B cell (primary cell): ENCODE results near the gene AMD1. TPM values are rescaled to one million over a fixed set of nuclear protein-coding genes. Genes with fewer than 3 reads are reported as not detected.

Experiments
- ATAC-seq: fragments of 200-7000 bp; cut with Tn5 transposase; one replicate; pipeline ENCODE4 v1.10.0; 2021; ENCODE audit warnings: low read depth, mild to moderate bottlenecking, moderate number of reproducible peaks, moderate library complexity
- CTCF ChIA-PET: fragments of 350-600 bp; sonication (Branson Sonifier 250); formaldehyde crosslinking; loops from one replicate; lab custom pipeline; 2021; ENCODE audit warnings: antibody characterized with exemption, inconsistent platforms; lab: Charles Lee
- POLR2A ChIA-PET: fragments of 350-600 bp; sonication (Branson Sonifier 250); formaldehyde crosslinking; loops from one replicate; lab custom pipeline; 2021; ENCODE audit warnings: antibody characterized with exemption; lab: Charles Lee
- DNase-seq: peaks from one replicate; pipeline ENCODE4 v3.0.0; 2013
- H2AFZ ChIP-seq: 2 replicates; pipeline ENCODE4 v1.6.1; 2012; ENCODE audit warnings: mild to moderate bottlenecking, low read depth, low read length; ENCODE audit not compliant: insufficient read depth, poor library complexity, severe bottlenecking
- H3K27ac ChIP-seq, 2 donors: 1 replicate in 1 of 2; 2 replicates in 1 of 2; pipeline ENCODE4 v1.5.1; 2012 to 2013; ENCODE audit warnings: low read length in 2 of 2, mild to moderate bottlenecking in 2 of 2, moderate library complexity in 1 of 2
- H3K27me3 ChIP-seq, 4 experiments: fragments of 200-600 bp in 1 of 4; sonication (generic) in 1 of 4; replicated peaks in 1 of 4; 1 replicate in 2 of 4; 2 replicates in 2 of 4; pipeline versions ENCODE4 v1.6.1 to v1.7.0; 2013 to 2016; ENCODE audit warnings: low read length in 3 of 4, mild to moderate bottlenecking in 2 of 4, mixed read lengths in 1 of 4, moderate library complexity in 1 of 4; ENCODE audit not compliant: insufficient read depth in 4 of 4, control insufficient read depth in 3 of 4; ENCODE audit errors: control extremely low read depth in 1 of 4
- H3K36me3 ChIP-seq, 2 experiments: replicated peaks in 1 of 2; 1 replicate in 1 of 2; 2 replicates in 1 of 2; pipeline versions ENCODE4 v1.6.1 to v1.7.1; 2013; ENCODE audit warnings: low read length in 1 of 2; ENCODE audit not compliant: insufficient read depth in 2 of 2, control insufficient read depth in 1 of 2; ENCODE audit errors: control extremely low read depth in 1 of 2, extremely low read depth in 1 of 2
- H3K4me1 ChIP-seq, 2 donors: fragments of 200-600 bp in 1 of 2; sonication (generic) in 1 of 2; 1 replicate in 1 of 2; 2 replicates in 1 of 2; pipeline versions ENCODE4 v1.5.1 to v1.6.1; 2013 to 2017; ENCODE audit warnings: low read length in 2 of 2; ENCODE audit not compliant: control insufficient read depth in 2 of 2, insufficient read depth in 2 of 2
- H3K4me2 ChIP-seq: replicated peaks from 2 replicates; pipeline ENCODE3; 2012; ENCODE audit warnings: mild to moderate bottlenecking, low read depth, low read length; ENCODE audit not compliant: poor library complexity, severe bottlenecking
- H3K4me3 ChIP-seq, 5 experiments: fragments of 200-600 bp in 1 of 5; sonication (generic) in 1 of 5; 1 replicate in 3 of 5; 2 replicates in 2 of 5; pipeline versions ENCODE4 v1.5.1 to v1.7.0; 2011 to 2016; ENCODE audit warnings: low read length in 4 of 5, mild to moderate bottlenecking in 4 of 5, low read depth in 2 of 5, control low read depth in 1 of 5, moderate library complexity in 1 of 5; ENCODE audit not compliant: insufficient read depth in 1 of 5; ENCODE audit errors: control extremely low read depth in 1 of 5, extremely low read depth in 1 of 5
- H3K79me2 ChIP-seq: fragments of 200-600 bp; sonication (generic); one replicate; pipeline ENCODE4 v1.6.0; 2016; ENCODE audit warnings: low read length; ENCODE audit not compliant: control insufficient read depth, insufficient read depth
- H3K9ac ChIP-seq: fragments of 200-600 bp; sonication (generic); 2 replicates; pipeline ENCODE4 v1.6.1; 2017; ENCODE audit warnings: mild to moderate bottlenecking, low read length, moderate library complexity
- H3K9me3 ChIP-seq, 3 donors: one replicate each; pipeline versions ENCODE4 v1.6.1 to v1.7.1; 2013; ENCODE audit warnings: low read length in 2 of 3; ENCODE audit not compliant: control insufficient read depth in 2 of 3, insufficient read depth in 1 of 3; ENCODE audit errors: control extremely low read depth in 1 of 3
- H4K20me1 ChIP-seq: 2 replicates; pipeline ENCODE4 v1.6.0; 2012; ENCODE audit warnings: mild to moderate bottlenecking, low read length; ENCODE audit not compliant: insufficient read depth, control insufficient read depth, poor library complexity, severe bottlenecking
- H3K27ac Mint-ChIP-seq: one replicate; pipeline ENCODE4 v1.8.0; 2021; ENCODE audit warnings: mixed read lengths
- H3K27me3 Mint-ChIP-seq: one replicate; pipeline ENCODE4 v1.8.0; 2021; ENCODE audit warnings: mixed read lengths
- H3K4me1 Mint-ChIP-seq: one replicate; pipeline ENCODE4 v1.8.0; 2021; ENCODE audit warnings: mixed read lengths
- H3K4me3 Mint-ChIP-seq: one replicate; pipeline ENCODE4 v1.8.0; 2021; ENCODE audit warnings: mixed read lengths
- H3K9me3 Mint-ChIP-seq: one replicate; pipeline ENCODE4 v1.8.0; 2022; ENCODE audit warnings: mixed read lengths; ENCODE audit not compliant: insufficient read depth
- EZH2 ChIP-seq: IDR thresholded peaks from 2 replicates; pipeline ENCODE4 v1.6.1; 2012; ENCODE audit warnings: borderline replicate concordance, low read depth, mild to moderate bottlenecking, moderate library complexity, low read length; ENCODE audit not compliant: insufficient read depth, poor library complexity, severe bottlenecking
- WGBS: methylation state at CpG from one replicate; pipeline ENCODE4 v1.1.5; 2013; ENCODE audit warnings: missing lambda C conversion rate; ENCODE audit not compliant: insufficient coverage; 5-methylcytosine and 5-hydroxymethylcytosine counted together
- intact Hi-C: fragments of 100-400 bp; cut with micrococcal nuclease; formaldehyde crosslinking; loops from one replicate; pipeline ENCODE4 v1.10.0; 2022
- polyA plus RNA-seq: library from polyadenylated mRNA; depleted of rRNA; stranded (reverse); fragments of >200 nt; gene quantifications from 2 replicates; pipeline ENCODE4 v1.2.3, GENCODE V29; 2012
- total RNA-seq, 2 donors: library from RNA; stranded (reverse); fragments of 120-200 nt in 1 of 2; gene quantifications; 1 replicate in 1 of 2; 2 replicates in 1 of 2; pipeline versions ENCODE4 v1.2.3 to v1.2.4, GENCODE V29; 2013 to 2022
- TF ChIP-seq, protein P1 (sequence below): fragments of 200-600 bp; IDR thresholded peaks from one replicate; pipeline ENCODE4 v1.8.0; 2022; ENCODE audit warnings: antibody characterized with exemption, mild to moderate bottlenecking

Gene AMD1
- total and polyA plus RNA-seq, 2 donors (not counting 1 experiment from before 2014, with no cell fraction given), result 49.8 to 56.8 TPM

DNA sequence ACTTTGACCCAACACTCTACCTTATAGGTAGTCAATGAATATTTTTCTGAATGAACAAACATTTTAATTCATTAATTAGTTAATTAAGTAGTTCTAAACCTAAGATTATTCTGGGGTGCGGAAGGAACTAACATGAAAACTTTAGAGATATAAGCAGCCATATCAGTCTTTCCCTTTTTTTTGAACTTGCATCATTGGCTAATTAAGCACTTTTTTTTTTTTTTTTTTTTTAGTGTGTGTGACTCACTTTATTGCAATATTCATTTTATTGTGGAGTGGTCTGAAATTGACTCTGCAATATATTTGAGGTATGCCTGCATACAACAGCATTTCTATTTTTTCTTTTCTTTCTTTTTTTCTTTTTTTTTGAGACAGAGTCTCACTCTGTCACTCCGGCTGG, 21.8 kb upstream of the AMD1 start:
- ATAC-seq (no peak), DNase-seq (no peak)
- Histone ChIP-seq H3K9me3 (no peaks in the 10 kb centered on the region), H3K9ac (no peak overlapping the region), H2AFZ (no peak overlapping the region), H3K4me1 (no peaks in the 10 kb centered on the region), H3K27me3 (no peaks in the 10 kb centered on the region), H3K27ac (no peak overlapping the region), H3K36me3 (no peaks in the 10 kb centered on the region), H3K79me2 (no peaks in the 10 kb centered on the region), H3K4me3 (no peak overlapping the region), H3K4me2 (no peak overlapping the region), H4K20me1 (no peaks in the 10 kb centered on the region)
- intact Hi-C loops, result no loop called here
- H3K27ac Mint-ChIP-seq, result no peak overlapping the region
- POLR2A ChIA-PET, result no interaction called here
- no peak for TF ChIP-seq EZH2
- TF ChIP-seq, protein P1, sequence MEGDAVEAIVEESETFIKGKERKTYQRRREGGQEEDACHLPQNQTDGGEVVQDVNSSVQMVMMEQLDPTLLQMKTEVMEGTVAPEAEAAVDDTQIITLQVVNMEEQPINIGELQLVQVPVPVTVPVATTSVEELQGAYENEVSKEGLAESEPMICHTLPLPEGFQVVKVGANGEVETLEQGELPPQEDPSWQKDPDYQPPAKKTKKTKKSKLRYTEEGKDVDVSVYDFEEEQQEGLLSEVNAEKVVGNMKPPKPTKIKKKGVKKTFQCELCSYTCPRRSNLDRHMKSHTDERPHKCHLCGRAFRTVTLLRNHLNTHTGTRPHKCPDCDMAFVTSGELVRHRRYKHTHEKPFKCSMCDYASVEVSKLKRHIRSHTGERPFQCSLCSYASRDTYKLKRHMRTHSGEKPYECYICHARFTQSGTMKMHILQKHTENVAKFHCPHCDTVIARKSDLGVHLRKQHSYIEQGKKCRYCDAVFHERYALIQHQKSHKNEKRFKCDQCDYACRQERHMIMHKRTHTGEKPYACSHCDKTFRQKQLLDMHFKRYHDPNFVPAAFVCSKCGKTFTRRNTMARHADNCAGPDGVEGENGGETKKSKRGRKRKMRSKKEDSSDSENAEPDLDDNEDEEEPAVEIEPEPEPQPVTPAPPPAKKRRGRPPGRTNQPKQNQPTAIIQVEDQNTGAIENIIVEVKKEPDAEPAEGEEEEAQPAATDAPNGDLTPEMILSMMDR, result no peak
- WGBS, result 86% methylated on average over 1 of the region's 2 CpGs
- H3K4me1 Mint-ChIP-seq, result no peaks in the 10 kb centered on the region
- CTCF ChIA-PET, result no interaction called here
- no peak overlapping the region for H3K4me3 Mint-ChIP-seq
- no peaks in the 10 kb centered on the region for H3K27me3 Mint-ChIP-seq
- no peaks in the 10 kb centered on the region for H3K9me3 Mint-ChIP-seq

DNA sequence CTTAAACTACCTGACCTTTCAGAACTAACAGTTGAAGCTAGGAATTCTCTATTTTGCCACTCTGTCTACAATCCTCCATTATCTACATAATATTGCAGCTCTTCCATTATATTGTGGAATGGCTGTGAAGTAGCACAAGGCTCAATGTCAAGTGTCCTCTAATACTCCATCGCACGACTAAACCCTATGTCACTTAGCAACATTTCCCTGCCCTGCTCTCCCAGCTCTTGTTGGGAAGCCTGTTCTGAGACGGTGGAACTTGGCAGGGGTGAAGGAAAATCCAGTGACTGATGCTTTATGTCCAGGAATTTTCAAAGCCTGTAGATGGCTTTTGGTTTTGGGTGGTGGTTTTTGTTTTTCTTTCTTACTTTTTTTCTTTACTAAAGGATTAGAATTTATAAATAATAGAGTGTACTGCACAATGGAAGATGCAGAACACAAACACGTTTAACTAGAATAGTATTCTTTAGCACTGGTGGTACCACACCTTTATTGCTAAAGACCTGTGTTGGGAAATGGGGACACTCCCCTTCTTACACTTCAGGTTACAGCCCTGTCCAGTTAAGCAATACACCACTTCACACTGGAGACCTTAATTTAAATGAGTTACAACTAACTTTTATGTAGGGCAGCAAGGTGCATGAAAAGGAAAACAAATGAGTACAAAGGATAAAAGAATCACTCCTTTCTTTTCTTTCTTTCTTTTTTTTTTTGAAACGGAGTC, 20.7 kb upstream of the AMD1 start:
- DNase-seq (no peak), ATAC-seq (no peak)
- H3K27ac ChIP-seq, result no peak overlapping the region
- intact Hi-C loops, result no loop called here
- no peak overlapping the region for H3K4me2 ChIP-seq
- H3K9me3 Mint-ChIP-seq, result no peaks in the 10 kb centered on the region
- no peaks in the 10 kb centered on the region for H3K36me3 ChIP-seq
- no peaks in the 10 kb centered on the region for H3K4me1 Mint-ChIP-seq
- ChIA-PET CTCF (interaction anchor here (0.9 kb wide), 1 partner anchor 13 kb away, joined by 3 read pairs; no protein-coding TSS in a partner anchor), POLR2A (no interaction called here)
- H3K27me3 Mint-ChIP-seq, result no peaks in the 10 kb centered on the region
- TF ChIP-seq EZH2, result no peak
- TF ChIP-seq, protein P1, result no peak
- 100% methylated on average over 1 of the region's 5 CpGs for WGBS
- H3K9me3 ChIP-seq, result peaks cover 0 to 5% (median 0%) of the 10 kb centered on the region in 3 donors
- H3K4me3 ChIP-seq, result no peak overlapping the region
- no peak overlapping the region for H3K4me3 Mint-ChIP-seq
- no peak overlapping the region for H3K27ac Mint-ChIP-seq
- no peaks in the 10 kb centered on the region for H4K20me1 ChIP-seq
- H2AFZ ChIP-seq, result no peak overlapping the region
- no peak overlapping the region for H3K9ac ChIP-seq
- no peaks in the 10 kb centered on the region for H3K79me2 ChIP-seq
- H3K27me3 ChIP-seq, result no peaks in the 10 kb centered on the region
- peaks cover 2% of the 10 kb centered on the region in 2 donors for H3K4me1 ChIP-seq
